Activated CD8-positive, alpha-beta T cell treated with anti-CD3 and anti-CD28 coated beads, Interleukin-2, amount 10 ng/mL, durations not matched to agents 7 days and 5 days (primary cell): ENCODE results near the gene CRYBB2. TPM values are rescaled to one million over a fixed set of nuclear protein-coding genes. Genes with fewer than 3 reads are reported as not detected.
"Not testable (repeated sequence)": the region's sequence is repeated elsewhere in the genome, so short reads cannot be mapped to it uniquely, and the experiment has no call there.

Experiments
- ATAC-seq: fragments of 150-1000 bp; cut with Tn5 transposase; one replicate; pipeline ENCODE4 v1.10.0; 2021; ENCODE audit warnings: moderate library complexity
- CTCF ChIA-PET: fragments of 350-600 bp; sonication (Branson Sonifier 250); formaldehyde crosslinking; loops from one replicate; lab custom pipeline; 2021; ENCODE audit warnings: antibody characterized with exemption; lab: Charles Lee
- POLR2A ChIA-PET: fragments of 350-600 bp; sonication (Branson Sonifier 250); formaldehyde crosslinking; loops from one replicate; lab custom pipeline; 2021; ENCODE audit warnings: antibody characterized with exemption; lab: Charles Lee
- DNase-seq: peaks from one replicate; pipeline ENCODE4 v3.0.0-alpha.2; 2020
- H3K27ac Mint-ChIP-seq: one replicate; pipeline ENCODE4 v1.8.0; 2021; ENCODE audit warnings: mild to moderate bottlenecking, mixed read lengths
- H3K27me3 Mint-ChIP-seq: one replicate; pipeline ENCODE4 v1.8.0; 2021; ENCODE audit warnings: low read depth, mixed read lengths
- H3K36me3 Mint-ChIP-seq: one replicate; pipeline ENCODE4 v1.8.0; 2021; ENCODE audit warnings: low read depth, mixed read lengths
- H3K4me1 Mint-ChIP-seq: one replicate; pipeline ENCODE4 v1.8.0; 2021; ENCODE audit warnings: low read depth, mixed read lengths
- H3K4me3 Mint-ChIP-seq: one replicate; pipeline ENCODE4 v1.8.0; 2021; ENCODE audit warnings: mild to moderate bottlenecking, mixed read lengths
- H3K9me3 Mint-ChIP-seq: one replicate; pipeline ENCODE4 v1.8.0; 2022; ENCODE audit warnings: mixed read lengths; ENCODE audit not compliant: insufficient read depth
- total RNA-seq, 2 experiments: library from RNA; stranded (reverse); gene quantifications; one replicate each; pipeline ENCODE4 v1.2.3, GENCODE V29; 2021

Gene CRYBB2
- total RNA-seq, 2 experiments from 2014 or later: not detected

DNA sequence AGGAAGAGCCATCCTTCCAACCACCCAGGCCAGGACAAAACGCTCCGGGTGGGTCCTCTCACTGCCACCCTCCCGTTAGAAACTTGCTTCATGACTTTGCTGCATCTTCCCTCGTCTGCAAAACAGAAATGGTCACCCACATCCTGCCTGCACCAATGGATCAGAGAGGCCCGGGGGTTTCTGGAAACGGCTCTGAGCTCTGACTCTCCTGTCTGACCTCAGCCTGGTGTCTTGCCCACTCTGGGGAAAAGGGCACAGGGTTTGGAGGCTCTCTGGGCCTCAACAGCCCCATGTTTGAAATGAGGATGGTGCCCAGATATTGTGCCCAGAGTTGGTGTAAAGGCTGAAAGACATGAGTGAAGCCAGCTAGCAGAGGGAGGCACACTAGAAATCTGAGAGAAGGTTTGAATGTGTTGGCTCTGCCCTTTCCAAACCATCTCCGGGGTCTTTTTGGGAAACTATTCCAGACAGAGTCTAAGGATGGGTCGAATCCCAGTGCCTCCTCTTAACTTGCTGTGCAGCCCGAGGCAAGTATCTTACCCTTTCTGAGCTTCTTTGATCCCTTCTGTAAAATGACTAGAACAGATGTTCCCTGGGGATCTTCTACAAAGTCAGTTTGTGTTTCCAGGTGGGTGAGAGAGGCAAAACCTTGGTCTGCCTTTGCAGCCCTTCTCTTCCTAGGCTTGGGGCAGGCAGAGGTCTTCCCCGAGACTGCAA is 17.7 kb upstream of the CRYBB2 start:
- ATAC-seq (peak; percentile 44), DNase-seq (peak; percentile 32)
- Mint-ChIP-seq H3K9me3 (no peaks in the 10 kb centered on the region), H3K27ac (no peak overlapping the region), H3K27me3 (no peaks in the 10 kb centered on the region), H3K36me3 (no peaks in the 10 kb centered on the region), H3K4me1 (peaks cover 19% of the 10 kb centered on the region), H3K4me3 (no peak overlapping the region)
- ChIA-PET POLR2A (interaction anchor here (0.6 to 0.9 kb wide), 3 partner anchors 66 to 447 kb away, joined by 3 to 4 read pairs (median 4); no protein-coding TSS in a partner anchor), CTCF (interaction anchor here (0.6 to 3.2 kb wide), 28 partner anchors 8 to 572 kb away, joined by 3 to 16 read pairs (median 3); no protein-coding TSS in a partner anchor)

DNA sequence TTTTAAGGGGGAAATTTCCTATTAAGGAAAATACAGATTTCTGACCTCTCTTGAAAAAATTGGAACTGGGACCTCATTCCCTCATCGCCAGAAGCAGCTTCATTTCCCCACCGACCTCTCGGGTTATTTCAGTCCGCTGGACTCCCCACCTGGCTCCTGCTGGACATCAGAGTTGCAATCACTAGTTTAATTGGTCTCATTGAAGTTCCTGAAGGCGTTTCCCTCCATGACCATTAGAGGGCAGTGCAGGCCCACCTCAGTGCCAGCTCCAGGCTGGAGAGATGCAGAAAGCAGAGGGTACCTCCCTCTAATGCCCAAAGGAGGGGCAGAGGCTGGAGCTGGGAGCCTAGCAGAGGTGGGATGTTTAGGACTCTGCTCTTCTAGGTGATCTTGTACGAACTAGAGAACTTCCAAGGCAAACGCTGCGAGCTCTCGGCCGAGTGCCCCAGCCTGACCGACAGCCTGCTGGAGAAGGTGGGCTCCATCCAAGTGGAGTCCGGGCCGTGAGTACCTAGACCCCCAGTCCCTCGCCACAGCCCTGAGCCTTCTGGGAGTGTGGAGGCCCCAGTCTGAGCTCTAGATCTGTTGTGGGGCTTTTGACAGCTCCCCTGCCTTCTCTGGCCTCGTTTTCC is 17.0 kb upstream of the CRYBB2 start:
- peaks cover 19% of the 10 kb centered on the region for H3K4me1 Mint-ChIP-seq
- DNase-seq (peak; percentile 70), ATAC-seq (peak; percentile 68)
- H3K27ac Mint-ChIP-seq: no peak overlapping the region
- H3K9me3 Mint-ChIP-seq: no peaks in the 10 kb centered on the region
- H3K4me3 Mint-ChIP-seq: no peak overlapping the region
- CTCF ChIA-PET: interaction anchor here (0.7 to 3.2 kb wide), 27 partner anchors 8 to 571 kb away, joined by 3 to 16 read pairs (median 3); no protein-coding TSS in a partner anchor
- no peaks in the 10 kb centered on the region for H3K27me3 Mint-ChIP-seq
- H3K36me3 Mint-ChIP-seq: no peaks in the 10 kb centered on the region
- POLR2A ChIA-PET: interaction anchor here (0.6 kb wide), 2 partner anchors 66 to 448 kb away, joined by 3 to 4 read pairs; no protein-coding TSS in a partner anchor

DNA sequence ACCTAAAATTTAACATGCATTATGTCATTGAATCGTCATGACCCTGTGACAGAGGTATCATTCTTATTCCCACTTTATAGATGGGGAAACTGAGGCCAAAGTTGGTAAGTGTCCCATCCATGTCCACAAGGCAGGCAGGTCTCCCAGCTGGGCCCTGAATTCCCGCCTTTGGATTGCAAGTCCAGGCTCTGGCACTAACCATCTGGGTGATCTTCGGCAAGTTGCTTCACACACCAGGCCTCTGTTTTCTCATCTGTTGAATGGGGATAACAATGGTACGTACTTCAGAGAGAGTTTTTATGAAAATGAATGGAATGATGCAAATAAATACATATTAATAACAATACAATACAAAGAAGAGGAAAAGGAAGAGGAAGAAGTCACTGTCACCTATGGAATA is 16.4 kb upstream of the CRYBB2 start:
- no peaks in the 10 kb centered on the region for H3K36me3 Mint-ChIP-seq
- peaks cover 19% of the 10 kb centered on the region for H3K4me1 Mint-ChIP-seq
- H3K4me3 Mint-ChIP-seq: no peak overlapping the region
- H3K27ac Mint-ChIP-seq: no peak overlapping the region
- H3K9me3 Mint-ChIP-seq: no peaks in the 10 kb centered on the region
- ATAC-seq (no peak), DNase-seq (no peak)
- POLR2A ChIA-PET: no interaction called here
- no peaks in the 10 kb centered on the region for H3K27me3 Mint-ChIP-seq
- CTCF ChIA-PET: interaction anchor here (0.8 to 3.2 kb wide), 6 partner anchors 8 to 245 kb away, joined by 3 to 16 read pairs (median 8); no protein-coding TSS in a partner anchor

DNA sequence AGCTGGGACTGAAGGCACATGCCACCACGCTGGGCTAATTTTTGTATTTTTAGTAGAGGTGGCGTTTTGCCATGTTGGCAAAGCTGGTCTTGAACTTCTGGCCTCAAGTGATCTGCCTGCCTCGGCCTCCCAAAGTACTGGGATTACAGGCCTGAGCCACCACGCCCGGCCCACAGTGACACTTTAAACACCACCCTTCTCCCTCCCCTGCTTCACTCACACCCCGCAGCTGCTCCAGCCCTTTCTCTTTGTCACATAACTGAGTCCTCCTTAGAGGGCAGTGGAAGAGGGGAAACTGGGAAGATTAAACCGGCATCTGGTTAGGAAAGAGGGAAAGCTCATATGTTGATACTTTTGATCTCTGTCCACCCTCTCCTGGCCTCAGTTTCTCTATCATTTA is 14.9 kb upstream of the CRYBB2 start:
- peaks cover 19% of the 10 kb centered on the region for H3K4me1 Mint-ChIP-seq
- ATAC-seq, H3K27ac Mint-ChIP-seq, H3K36me3 Mint-ChIP-seq, CTCF ChIA-PET, DNase-seq, POLR2A ChIA-PET, H3K9me3 Mint-ChIP-seq, H3K27me3 Mint-ChIP-seq, H3K4me3 Mint-ChIP-seq: not testable (repeated sequence)

DNA sequence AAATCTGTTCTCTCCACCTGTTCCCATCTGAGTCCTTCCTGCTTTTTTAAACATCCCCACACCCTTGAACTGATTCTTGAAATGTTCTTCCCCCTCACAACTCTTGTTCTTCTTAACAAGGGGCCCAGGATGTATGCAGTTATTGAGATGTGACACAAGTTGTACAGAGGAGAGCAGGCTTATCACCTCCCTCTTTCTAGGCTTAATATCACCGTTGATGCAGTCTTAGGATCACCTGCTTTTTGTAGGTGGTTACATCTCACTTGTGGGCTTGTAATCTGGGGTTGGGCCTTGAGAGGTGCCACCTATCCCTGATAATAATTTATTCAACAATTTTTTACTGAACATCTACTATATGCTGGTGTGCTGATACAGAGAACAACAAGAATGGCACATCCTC is 13.6 kb upstream of the CRYBB2 start:
- no peak overlapping the region for H3K27ac Mint-ChIP-seq
- H3K9me3 Mint-ChIP-seq: no peaks in the 10 kb centered on the region
- DNase-seq (no peak), ATAC-seq (no peak)
- no peaks in the 10 kb centered on the region for H3K36me3 Mint-ChIP-seq
- no peak overlapping the region for H3K4me3 Mint-ChIP-seq
- no peaks in the 10 kb centered on the region for H3K27me3 Mint-ChIP-seq
- ChIA-PET CTCF (no interaction called here), POLR2A (no interaction called here)
- H3K4me1 Mint-ChIP-seq: peaks cover 13% of the 10 kb centered on the region

DNA sequence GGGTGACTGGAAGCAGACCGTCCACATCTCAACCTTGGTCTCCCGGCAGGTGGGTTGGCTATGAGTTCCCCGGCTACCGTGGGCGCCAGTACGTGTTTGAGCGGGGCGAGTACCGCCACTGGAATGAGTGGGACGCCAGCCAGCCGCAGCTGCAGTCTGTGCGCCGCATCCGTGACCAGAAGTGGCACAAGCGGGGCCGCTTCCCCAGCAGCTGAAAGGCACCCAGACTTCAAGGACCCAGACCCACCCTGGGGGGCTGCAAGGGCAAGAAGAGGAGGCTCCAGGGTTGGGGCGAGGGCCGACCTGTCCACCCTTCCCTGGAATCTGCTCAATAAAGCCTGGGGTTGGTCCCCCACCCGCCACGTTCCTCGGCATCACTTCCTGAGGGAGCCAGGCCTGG is 12.4 kb upstream of the CRYBB2 start:
- Mint-ChIP-seq H3K27me3 (no peaks in the 10 kb centered on the region), H3K9me3 (no peaks in the 10 kb centered on the region), H3K4me1 (peaks cover 3% of the 10 kb centered on the region), H3K27ac (no peak overlapping the region), H3K4me3 (no peak overlapping the region), H3K36me3 (no peaks in the 10 kb centered on the region)
- ChIA-PET CTCF (no interaction called here), POLR2A (no interaction called here)
- DNase-seq (no peak), ATAC-seq (no peak)

DNA sequence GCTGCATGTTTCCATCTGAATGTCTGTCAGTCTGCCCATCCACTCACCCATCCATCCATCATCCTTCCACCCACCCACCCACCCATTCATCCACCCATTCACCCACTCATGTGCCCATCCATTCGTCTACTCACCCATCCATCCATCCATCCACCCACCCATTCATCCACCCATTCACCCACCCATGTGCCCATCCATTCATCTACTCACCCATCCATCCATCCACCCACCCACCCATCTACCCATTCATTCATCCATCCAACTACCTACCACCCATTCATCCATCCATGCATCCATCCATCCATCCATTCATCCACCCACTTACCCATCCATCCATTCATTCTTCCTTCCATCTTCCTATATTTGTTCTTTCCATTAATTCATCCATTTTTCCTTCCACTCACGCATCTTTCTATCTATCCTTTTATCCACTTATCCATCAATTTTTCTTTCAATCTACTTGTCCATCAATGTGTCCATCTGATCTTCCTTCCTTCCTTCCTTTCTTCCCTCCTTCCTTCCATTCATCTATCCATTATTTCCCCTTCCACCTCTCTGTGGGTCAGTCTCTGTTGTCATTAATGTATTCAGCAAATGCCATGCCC is 11.8 kb upstream of the CRYBB2 start:
- ATAC-seq: no peak
- H3K27ac Mint-ChIP-seq: no peak overlapping the region
- no peaks in the 10 kb centered on the region for H3K27me3 Mint-ChIP-seq
- H3K36me3 Mint-ChIP-seq: no peaks in the 10 kb centered on the region
- POLR2A ChIA-PET: no interaction called here
- no peak overlapping the region for H3K4me3 Mint-ChIP-seq
- no peak for DNase-seq
- no peaks in the 10 kb centered on the region for H3K9me3 Mint-ChIP-seq
- H3K4me1 Mint-ChIP-seq: no peaks in the 10 kb centered on the region
- CTCF ChIA-PET: no interaction called here

DNA sequence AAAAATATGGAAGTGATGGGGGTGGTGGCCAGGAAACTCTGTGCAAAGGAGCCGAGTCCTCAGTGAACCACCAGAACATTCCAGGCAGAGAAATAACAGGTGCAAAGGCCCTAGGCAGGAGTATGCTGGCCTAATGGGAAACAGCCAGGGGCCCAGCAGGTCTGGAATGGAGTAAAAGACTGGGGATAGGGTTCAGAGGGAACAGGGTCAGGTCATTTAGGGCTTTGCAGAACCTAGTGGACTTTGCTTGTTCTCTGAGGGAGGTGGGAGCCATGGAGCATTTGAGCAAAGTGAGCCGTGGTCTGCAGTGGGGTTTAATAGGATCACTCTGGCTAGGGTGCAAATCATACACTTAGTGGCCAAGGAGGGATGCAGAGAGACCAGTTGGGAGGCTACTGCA is 11.1 kb upstream of the CRYBB2 start:
- CTCF ChIA-PET: no interaction called here
- H3K9me3 Mint-ChIP-seq: peaks cover 4% of the 10 kb centered on the region
- POLR2A ChIA-PET: no interaction called here
- no peak overlapping the region for H3K4me3 Mint-ChIP-seq
- no peak overlapping the region for H3K27ac Mint-ChIP-seq
- H3K4me1 Mint-ChIP-seq: no peaks in the 10 kb centered on the region
- ATAC-seq (no peak), DNase-seq (no peak)
- no peaks in the 10 kb centered on the region for H3K36me3 Mint-ChIP-seq
- no peaks in the 10 kb centered on the region for H3K27me3 Mint-ChIP-seq

DNA sequence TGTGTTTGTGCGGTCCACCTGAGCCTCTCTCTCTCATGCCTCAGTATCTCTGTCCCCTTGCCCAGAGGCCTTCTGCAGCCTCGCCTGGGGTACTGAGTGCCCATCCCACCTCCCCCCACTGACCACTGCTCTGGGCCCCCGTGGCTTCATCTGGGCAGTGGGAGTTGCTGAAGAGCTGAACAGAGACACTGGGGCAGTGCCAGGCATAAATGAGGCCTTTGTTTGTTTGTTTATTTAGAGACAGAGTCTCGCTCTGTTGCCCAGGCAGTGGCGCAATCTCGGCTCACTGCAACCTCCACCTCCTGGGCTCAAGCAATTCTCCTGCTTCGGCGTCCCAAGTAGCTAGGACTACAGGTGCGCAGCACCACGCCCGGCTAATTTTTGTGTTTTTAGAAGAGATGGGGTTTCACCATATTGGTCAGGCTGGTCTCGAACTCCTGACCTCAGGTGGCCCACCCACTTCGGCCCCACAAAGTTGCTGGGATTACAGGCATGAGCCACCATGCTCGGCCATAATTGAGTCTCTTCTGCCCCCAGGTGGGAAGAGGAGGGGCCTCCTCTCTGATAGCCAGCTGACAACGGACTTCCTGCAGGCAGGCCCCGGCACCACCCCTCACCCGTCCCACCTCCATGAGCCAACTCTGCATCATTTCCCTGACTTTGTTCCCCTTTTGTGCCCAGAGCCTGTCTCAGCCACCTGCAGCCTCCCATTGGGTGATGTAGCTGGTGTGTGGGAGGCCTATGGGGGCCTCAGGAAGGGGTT is 10.5 kb upstream of the CRYBB2 start:
- CTCF ChIA-PET: no interaction called here
- H3K4me3 Mint-ChIP-seq: no peak overlapping the region
- POLR2A ChIA-PET: no interaction called here
- H3K36me3 Mint-ChIP-seq: no peaks in the 10 kb centered on the region
- no peaks in the 10 kb centered on the region for H3K4me1 Mint-ChIP-seq
- H3K27me3 Mint-ChIP-seq: no peaks in the 10 kb centered on the region
- ATAC-seq (no peak), DNase-seq (no peak)
- no peak overlapping the region for H3K27ac Mint-ChIP-seq
- H3K9me3 Mint-ChIP-seq: peaks cover 9% of the 10 kb centered on the region

DNA sequence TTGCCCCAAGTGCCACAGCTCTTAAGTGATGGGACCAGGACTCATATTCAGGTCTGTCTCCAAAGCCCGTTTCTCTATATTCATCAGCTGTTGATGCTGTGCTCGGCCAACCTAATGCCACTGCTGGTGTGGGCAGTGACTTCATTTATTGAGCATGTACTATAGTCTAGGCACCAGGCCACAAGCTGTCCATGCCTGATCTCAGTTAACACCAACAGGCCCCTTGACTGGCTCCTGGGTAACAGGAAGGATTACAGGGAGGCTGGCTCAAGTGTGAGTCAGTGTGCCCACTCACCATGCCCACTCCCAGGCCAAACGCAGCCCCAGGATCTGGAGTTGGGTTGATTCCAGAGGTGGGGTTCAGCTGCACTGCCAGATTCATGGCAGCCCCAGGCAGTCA is 8.6 kb upstream of the CRYBB2 start:
- no peaks in the 10 kb centered on the region for H3K4me1 Mint-ChIP-seq
- DNase-seq: no peak
- CTCF ChIA-PET: interaction anchor here (1.3 kb wide), 1 partner anchor 8 kb away, joined by 5 read pairs; no protein-coding TSS in a partner anchor

DNA sequence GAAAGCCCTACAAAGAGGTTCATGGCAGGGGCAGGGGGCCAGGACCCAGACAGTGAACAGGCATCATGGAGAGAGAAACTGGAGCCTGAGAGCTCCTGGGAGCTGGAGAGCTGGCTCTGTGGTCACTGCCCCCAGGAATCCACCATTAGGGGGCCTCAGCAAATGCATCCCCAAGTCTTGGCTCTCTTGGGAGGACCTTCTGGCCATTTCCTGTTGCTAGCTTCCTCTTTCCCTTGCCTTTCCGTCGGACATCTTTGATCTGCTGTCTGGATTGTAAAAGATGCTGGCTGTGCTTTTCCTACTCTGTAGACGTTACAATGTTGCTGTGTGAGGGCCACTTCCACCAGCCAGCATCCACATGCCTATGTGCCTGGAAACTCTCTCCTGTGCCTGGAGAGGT is 7.1 kb upstream of the CRYBB2 start:
- ChIA-PET POLR2A (no interaction called here), CTCF (interaction anchor here (2.2 kb wide), 1 partner anchor 10 kb away, joined by 12 read pairs; no protein-coding TSS in a partner anchor)
- Mint-ChIP-seq H3K27ac (no peak overlapping the region), H3K9me3 (peaks cover 12% of the 10 kb centered on the region), H3K4me3 (no peak overlapping the region), H3K4me1 (no peaks in the 10 kb centered on the region), H3K27me3 (peaks cover 2% of the 10 kb centered on the region), H3K36me3 (no peaks in the 10 kb centered on the region)
- no peak for DNase-seq
- ATAC-seq: no peak

More for the DNA sequence above, 8.6 kb upstream of the CRYBB2 start:
- Mint-ChIP-seq H3K9me3 (peaks cover 12% of the 10 kb centered on the region), H3K36me3 (no peaks in the 10 kb centered on the region), H3K27me3 (no peaks in the 10 kb centered on the region), H3K27ac (no peak overlapping the region), H3K4me3 (no peak overlapping the region)
- ATAC-seq: no peak
- POLR2A ChIA-PET: no interaction called here
